ENCODE data around the gene QDPR. TPM values are rescaled to one million over a fixed set of nuclear protein-coding genes. Genes with fewer than 3 reads are reported as not detected.

The QDPR gene
- total RNA-seq, 1 experiment from 2014 or later = 39.5 TPM

- TF ChIP-seq SP1 (IDR thresholded peaks at IDR 0.05; ENCODE audit: low read depth) (no peak), CEBPB (IDR thresholded peaks at IDR 0.05; ENCODE audit: low read depth) (no peak), POLR2A (IDR thresholded peaks at IDR 0.05; ENCODE audit: borderline replicate concordance, extremely low read depth, insufficient read depth, insufficient read length) (no peak), ATF3 (IDR thresholded peaks at IDR 0.05) (no peak), YY1 (IDR thresholded peaks at IDR 0.05; ENCODE audit: extremely low read depth, insufficient replicate concordance, low read depth, low read length) (no peak), POLR2AphosphoS5 (IDR thresholded peaks at IDR 0.05; ENCODE audit: low read depth, low read length) (no peak), CTCF (IDR thresholded peaks at IDR 0.05 in 2 of 3, conservative IDR thresholded peaks at IDR 0.05 in 1 of 3; ENCODE audit: borderline replicate concordance in 1 of 3, insufficient read depth in 1 of 3, low read depth in 2 of 3, low read length in 2 of 3) (no peak), SRF (IDR thresholded peaks at IDR 0.05; ENCODE audit: low read depth) (no peak), ELF1 (IDR thresholded peaks at IDR 0.05; ENCODE audit: borderline replicate concordance, low read depth) (no peak), EGR1 (IDR thresholded peaks at IDR 0.05; ENCODE audit: low read depth) (no peak), JUND (IDR thresholded peaks at IDR 0.05) (no peak), ZFX (IDR thresholded peaks at IDR 0.05) (no peak), CBX3 (IDR thresholded peaks at IDR 0.05; ENCODE audit: low read depth) (no peak), MAX (IDR thresholded peaks at IDR 0.05) (no peak)
Observed at GRCh38 chr4:17558941-17559708, 47.2 kb upstream of the QDPR start (continued).

- intact Hi-C loops (cut with micrococcal nuclease) = no loop called here
- ATAC-seq (no peak), DNase-seq (ENCODE audit: low read depth, low spot score) (no peak)
- Histone ChIP-seq H3K27ac (ENCODE audit: low read depth, low read length) (no peak overlapping the region), H3K4me2 (ENCODE audit: low read length) (no peak overlapping the region), H4K20me1 (ENCODE audit: insufficient read depth) (no peaks in the 10 kb centered on the region), H3K9ac (ENCODE audit: low read length) (no peak overlapping the region), H2AFZ (ENCODE audit: low read depth, low read length, poor library complexity, severe bottlenecking) (no peak overlapping the region), H3K9me2 (ENCODE audit: insufficient read depth) (no peaks in the 10 kb centered on the region), H3K4me3 (replicated peaks in 1 of 2; ENCODE audit: low read depth in 1 of 2, low read length in 2 of 2) (no peak overlapping the region), H3K9me3 (ENCODE audit: control insufficient read depth in 1 of 2, insufficient read depth in 1 of 2, low read depth in 1 of 2, low read length in 2 of 2) (no peaks in the 10 kb centered on the region), H3K79me2 (ENCODE audit: insufficient read depth, low read length) (no peaks in the 10 kb centered on the region), H3K4me1 (ENCODE audit: control insufficient read depth in 1 of 2, insufficient read depth in 2 of 2, low read length in 2 of 2) (peaks cover 0 to 7% of the 10 kb centered on the region in 2 experiments; a peak in 2 of 4 replicates), H3K36me3 (ENCODE audit: control insufficient read depth in 1 of 2, insufficient read depth in 2 of 2, low read length in 2 of 2) (no peaks in the 10 kb centered on the region), H3K27me3 (ENCODE audit: insufficient read depth, low read length) (0 out of 2 replicates have a peak, but pooled peaks cover 8% of the 10 kb centered on the region)
- no TSS peak for BruUV-seq (replicated peaks)
- RAD21 ChIA-PET (ENCODE audit: low non-redundant PET in 1 of 2, low total read pairs in 2 of 2, uncharacterized antibody in 2 of 2, unreplicated experiment in 2 of 2) = no interaction called here
- POLR2A ChIA-PET = no interaction called here
- CTCF ChIA-PET = interaction anchor here (0.8 kb wide), 1 partner anchor 9 kb away, joined by 4 read pairs; no protein-coding TSS in a partner anchor
- TF ChIP-seq EGR1 (IDR thresholded peaks at IDR 0.05; ENCODE audit: low read depth) = no peak
- no peak for TF ChIP-seq REST (IDR thresholded peaks at IDR 0.05; ENCODE audit: low read depth)
- no peak for TF ChIP-seq JUND (IDR thresholded peaks at IDR 0.05)
- TF ChIP-seq SP1 (IDR thresholded peaks at IDR 0.05; ENCODE audit: low read depth) = no peak
- no peak for TF ChIP-seq ATF3 (IDR thresholded peaks at IDR 0.05)
- TF ChIP-seq RAD21 (IDR thresholded peaks at IDR 0.05; ENCODE audit: low read depth) = no peak
- TF ChIP-seq FOSL1 (IDR thresholded peaks at IDR 0.05; ENCODE audit: low read depth) = no peak
- TF ChIP-seq POLR2A (IDR thresholded peaks at IDR 0.05; ENCODE audit: borderline replicate concordance, extremely low read depth, insufficient read depth, insufficient read length) = no peak
Observed at GRCh38 chr4:17557880-17558279, 46.0 kb upstream of the QDPR start.
